OCI-LY7 (cell line): ENCODE data around the gene AP2A1.

ENCODE experiments used
- EZH2phosphoT487 ChIP-seq: fragments of 200-600 bp; sonication (generic); IDR thresholded peaks from 2 replicates; pipeline ENCODE4 v1.6.1; 2018; ENCODE audit warnings: low read depth, borderline replicate concordance, mild to moderate bottlenecking, mixed run types, antibody characterized with exemption, low read length, moderate library complexity, mixed read lengths
- TF ChIP-seq, protein P1 (sequence below): fragments of 200-600 bp; sonication (generic); conservative IDR thresholded peaks from 2 replicates; pipeline ENCODE4 v1.5.1; 2014; ENCODE audit warnings: mild to moderate bottlenecking, antibody characterized with exemption, low read length, moderate library complexity, mixed read lengths

DNA sequence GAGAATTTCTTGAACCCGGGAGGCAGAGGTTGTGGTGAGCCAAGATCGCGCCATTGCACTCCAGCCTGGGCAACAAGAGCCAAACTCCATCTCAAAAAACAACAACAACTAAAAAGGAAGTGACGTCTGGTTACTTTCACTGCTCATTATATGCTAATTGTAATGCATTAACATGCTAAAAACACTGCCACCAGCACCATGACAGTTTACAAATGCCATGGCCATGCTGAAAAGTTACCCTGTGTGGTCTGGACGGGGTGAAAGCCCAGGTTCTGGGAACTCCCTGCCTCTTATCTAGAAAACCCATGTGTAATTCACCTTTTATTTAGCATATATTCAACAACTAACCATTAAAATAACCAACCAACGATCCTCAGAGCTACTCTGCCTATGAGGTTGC is 47.8 kb upstream of the AP2A1 start:
- TF ChIP-seq, protein P1, sequence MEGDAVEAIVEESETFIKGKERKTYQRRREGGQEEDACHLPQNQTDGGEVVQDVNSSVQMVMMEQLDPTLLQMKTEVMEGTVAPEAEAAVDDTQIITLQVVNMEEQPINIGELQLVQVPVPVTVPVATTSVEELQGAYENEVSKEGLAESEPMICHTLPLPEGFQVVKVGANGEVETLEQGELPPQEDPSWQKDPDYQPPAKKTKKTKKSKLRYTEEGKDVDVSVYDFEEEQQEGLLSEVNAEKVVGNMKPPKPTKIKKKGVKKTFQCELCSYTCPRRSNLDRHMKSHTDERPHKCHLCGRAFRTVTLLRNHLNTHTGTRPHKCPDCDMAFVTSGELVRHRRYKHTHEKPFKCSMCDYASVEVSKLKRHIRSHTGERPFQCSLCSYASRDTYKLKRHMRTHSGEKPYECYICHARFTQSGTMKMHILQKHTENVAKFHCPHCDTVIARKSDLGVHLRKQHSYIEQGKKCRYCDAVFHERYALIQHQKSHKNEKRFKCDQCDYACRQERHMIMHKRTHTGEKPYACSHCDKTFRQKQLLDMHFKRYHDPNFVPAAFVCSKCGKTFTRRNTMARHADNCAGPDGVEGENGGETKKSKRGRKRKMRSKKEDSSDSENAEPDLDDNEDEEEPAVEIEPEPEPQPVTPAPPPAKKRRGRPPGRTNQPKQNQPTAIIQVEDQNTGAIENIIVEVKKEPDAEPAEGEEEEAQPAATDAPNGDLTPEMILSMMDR, result no peak
- no peak for TF ChIP-seq EZH2phosphoT487
